HFF-Myc (cell line): ENCODE measurements around the gene CATSPERD.

Experiments
- DNase-seq: peaks from one replicate; pipeline ENCODE4 v3.0.0-alpha.2; 2011; ENCODE audit warnings: low read depth; ENCODE audit errors: extremely low read depth
- H3K4me3 ChIP-seq: replicated peaks from 2 replicates; pipeline ENCODE4 v1.5.1; 2011; ENCODE audit warnings: low read depth, mild to moderate bottlenecking, control low read depth, low read length
- CTCF ChIP-seq: IDR thresholded peaks from 2 replicates; pipeline ENCODE4 v1.5.1; 2012; ENCODE audit warnings: mild to moderate bottlenecking, low read depth, low read length, control low read depth; ENCODE audit errors: missing control alignments

Gene CATSPERD

DNA sequence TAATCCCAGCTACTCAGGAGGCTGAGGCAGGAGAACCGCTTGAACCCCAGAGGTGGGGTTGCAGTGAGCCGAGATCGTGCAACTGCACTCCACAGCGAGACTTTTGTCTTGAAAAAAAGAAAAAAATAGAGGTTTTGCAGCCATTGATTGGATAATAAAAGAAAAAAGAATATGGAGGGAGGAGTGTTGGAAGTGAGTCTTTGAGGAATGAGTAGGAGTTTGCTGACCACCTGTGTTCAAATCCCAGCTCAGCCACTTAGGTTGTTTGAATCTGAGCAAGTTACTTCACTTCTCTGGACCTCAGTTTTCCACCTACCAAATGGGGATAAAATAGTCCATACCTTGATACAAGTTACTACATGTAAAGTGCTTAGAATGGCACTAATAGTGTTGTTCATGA lies 90.7 kb downstream of the CATSPERD start:
- no peak overlapping the region for H3K4me3 ChIP-seq
- no peak for TF ChIP-seq CTCF
- DNase-seq: no peak

DNA sequence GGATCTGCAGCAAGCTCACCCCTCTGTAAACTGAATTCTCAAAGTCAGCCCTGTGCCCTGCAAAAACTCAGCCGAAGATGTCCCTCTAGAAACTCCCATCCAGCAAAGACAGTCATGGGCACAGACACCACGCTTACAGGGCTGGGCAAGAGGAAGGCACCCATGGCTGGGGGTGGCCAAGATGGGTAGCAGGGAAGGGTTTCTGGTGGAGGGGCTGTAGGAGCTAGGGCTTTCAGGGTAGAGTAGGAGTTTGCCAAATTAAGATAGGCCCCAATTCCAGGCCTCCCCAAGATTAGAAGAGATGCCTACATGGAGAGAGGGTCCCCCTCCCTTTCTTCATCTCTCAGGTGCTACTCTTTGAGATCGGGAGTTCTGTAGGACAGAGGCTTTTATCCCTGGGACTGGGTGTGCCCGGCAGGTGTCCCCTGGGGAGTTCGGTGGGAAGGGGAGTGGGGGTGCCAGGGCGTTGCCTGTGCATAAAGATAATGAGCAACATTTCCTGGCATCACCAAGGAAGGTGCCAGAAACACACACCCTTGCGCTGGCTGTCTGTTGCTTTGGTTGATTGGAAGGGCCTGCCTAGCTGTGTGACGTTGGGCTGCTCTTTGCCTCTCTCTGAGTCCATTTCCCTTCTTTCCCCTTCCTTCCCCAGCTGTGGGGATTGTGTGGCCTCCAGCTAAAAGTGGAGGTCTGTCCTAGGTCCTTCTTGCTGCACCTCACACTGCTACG lies 93.8 kb downstream of the CATSPERD start:
- DNase-seq: no peak
- H3K4me3 ChIP-seq: no peak overlapping the region
- no peak for TF ChIP-seq CTCF

DNA sequence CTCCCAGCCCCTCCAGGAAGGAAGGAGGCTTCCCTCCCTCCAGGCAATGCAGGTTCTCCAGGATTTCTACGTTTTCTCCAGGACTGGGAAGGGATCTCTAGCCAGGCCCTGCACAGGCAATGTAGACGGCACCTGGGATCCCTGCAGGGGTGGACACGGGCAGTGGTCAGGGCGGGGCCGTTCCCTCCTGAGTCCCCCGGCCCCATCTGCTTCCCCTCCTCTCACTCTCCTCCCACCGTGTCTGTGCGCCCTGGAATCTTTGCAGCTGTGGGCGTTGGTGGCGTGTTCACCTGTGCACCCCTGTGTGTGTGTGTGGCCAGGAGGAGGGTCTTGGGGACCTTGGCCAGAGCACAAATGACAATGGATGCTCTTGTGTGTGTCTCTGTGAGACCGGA lies 94.4 kb downstream of the CATSPERD start:
- no peak for DNase-seq
- no peak for TF ChIP-seq CTCF
- no peak overlapping the region for H3K4me3 ChIP-seq

GRCh38 chr19:5817218-5817617 lies 96.8 kb downstream of the CATSPERD start:
- H3K4me3 ChIP-seq: no peak overlapping the region
- no peak for TF ChIP-seq CTCF
- DNase-seq: no peak

DNA sequence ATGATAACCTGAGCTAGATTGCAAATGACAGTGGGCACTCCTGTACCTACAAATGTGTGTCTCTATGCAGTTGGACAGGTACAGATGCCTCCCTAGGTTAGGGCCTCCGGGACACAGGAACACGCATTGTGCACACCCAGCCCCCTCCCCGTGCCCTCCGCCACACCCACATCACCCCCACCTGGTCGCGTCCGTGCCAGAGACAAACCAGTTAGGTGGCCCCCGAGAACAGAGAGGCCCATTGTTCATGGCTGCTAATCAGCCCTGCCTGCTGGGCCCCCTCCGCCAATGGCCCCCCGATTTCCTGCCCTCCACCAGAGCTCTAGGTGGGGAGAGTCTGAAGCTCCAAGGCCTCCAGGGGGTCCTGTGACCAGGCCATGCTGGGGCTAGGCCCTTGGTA lies 98.2 kb downstream of the CATSPERD start:
- no peak for TF ChIP-seq CTCF
- H3K4me3 ChIP-seq: no peak overlapping the region
- no peak for DNase-seq

DNA sequence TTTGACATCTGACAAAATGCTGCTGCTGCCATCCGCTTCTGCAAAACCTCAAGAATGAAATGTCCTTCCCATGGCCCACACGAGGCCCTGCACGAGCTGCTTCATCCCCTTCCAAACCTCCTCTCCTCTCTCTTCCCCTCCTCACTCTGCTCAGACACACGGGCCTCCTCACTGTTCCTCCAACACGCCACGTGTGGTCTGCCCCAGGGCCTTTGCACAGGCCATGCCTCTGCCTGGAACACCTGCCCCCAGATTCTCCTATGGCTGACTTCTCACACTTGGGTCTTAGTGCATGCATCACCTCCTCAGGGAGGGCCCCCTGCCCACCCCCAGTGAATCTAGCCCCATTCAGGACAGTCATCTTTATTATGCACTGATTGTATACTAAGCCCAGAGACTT lies 100.3 kb downstream of the CATSPERD start:
- DNase-seq: no peak
- no peak overlapping the region for H3K4me3 ChIP-seq
- TF ChIP-seq CTCF: no peak
